Cardiac muscle cell (in vitro differentiated cells and primary cell): ENCODE results near the gene NUDT8. TPM values are rescaled to one million over a fixed set of nuclear protein-coding genes. Genes with fewer than 3 reads are reported as not detected.

Source experiments
- DNase-seq, 2 donors: peaks; one replicate each; pipeline versions ENCODE4 v3.0.0 to v3.0.0-alpha.2; 2010 to 2017; ENCODE audit warnings: low read depth in 1 of 2, low spot score in 1 of 2
- H3K27ac ChIP-seq: fragments of 200-600 bp; sonication (generic); 2 replicates; pipeline ENCODE4 v1.5.1; 2016
- H3K27me3 ChIP-seq: fragments of 200-600 bp; sonication (generic); 2 replicates; pipeline ENCODE4 v1.6.0; 2016; ENCODE audit warnings: control low read depth
- H3K36me3 ChIP-seq: fragments of 200-600 bp; sonication (generic); 2 replicates; pipeline ENCODE4 v1.5.1; 2016; ENCODE audit warnings: control low read depth
- H3K4me1 ChIP-seq: fragments of 200-600 bp; sonication (generic); 2 replicates; pipeline ENCODE4 v1.8.1; 2017; ENCODE audit warnings: low read depth, mild to moderate bottlenecking, mixed run types
- H3K4me3 ChIP-seq: fragments of 200-600 bp; sonication (generic); 2 replicates; pipeline ENCODE4 v1.5.1; 2016; ENCODE audit warnings: mild to moderate bottlenecking
- H3K9me3 ChIP-seq: fragments of 200-600 bp; sonication (generic); 2 replicates; pipeline ENCODE4 v1.5.1; 2017; ENCODE audit warnings: low read depth, mild to moderate bottlenecking, control low read depth
- polyA plus RNA-seq: library from polyadenylated mRNA; unstranded; fragments of >200 nt; fragmentation: Nextera tagmentation; extraction: Ambion mirVana; gene quantifications from 2 replicates; pipeline ENCODE4 v1.2.1, GENCODE V29; 2016
- total RNA-seq: library from RNA; depleted of rRNA; stranded (reverse); fragments of >200 nt; gene quantifications from 2 replicates; pipeline ENCODE4 v1.2.3, GENCODE V29; 2016
- TF ChIP-seq, protein P1 (sequence below): IDR thresholded peaks from 2 replicates; pipeline ENCODE4 v1.5.1; 2012; ENCODE audit warnings: low read depth, mild to moderate bottlenecking, low read length

The NUDT8 gene
- total and polyA plus RNA-seq, 2 experiments from 2014 or later, result 6.9 to 17.3 TPM

GRCh38 chr11:67636962-67637361, 7.2 kb upstream of the NUDT8 start:
- Histone ChIP-seq H3K27ac (no peak overlapping the region), H3K36me3 (no peaks in the 10 kb centered on the region), H3K9me3 (no peaks in the 10 kb centered on the region), H3K4me1 (no peaks in the 10 kb centered on the region), H3K27me3 (no peaks in the 10 kb centered on the region), H3K4me3 (no peak overlapping the region)
- TF ChIP-seq, protein P1, sequence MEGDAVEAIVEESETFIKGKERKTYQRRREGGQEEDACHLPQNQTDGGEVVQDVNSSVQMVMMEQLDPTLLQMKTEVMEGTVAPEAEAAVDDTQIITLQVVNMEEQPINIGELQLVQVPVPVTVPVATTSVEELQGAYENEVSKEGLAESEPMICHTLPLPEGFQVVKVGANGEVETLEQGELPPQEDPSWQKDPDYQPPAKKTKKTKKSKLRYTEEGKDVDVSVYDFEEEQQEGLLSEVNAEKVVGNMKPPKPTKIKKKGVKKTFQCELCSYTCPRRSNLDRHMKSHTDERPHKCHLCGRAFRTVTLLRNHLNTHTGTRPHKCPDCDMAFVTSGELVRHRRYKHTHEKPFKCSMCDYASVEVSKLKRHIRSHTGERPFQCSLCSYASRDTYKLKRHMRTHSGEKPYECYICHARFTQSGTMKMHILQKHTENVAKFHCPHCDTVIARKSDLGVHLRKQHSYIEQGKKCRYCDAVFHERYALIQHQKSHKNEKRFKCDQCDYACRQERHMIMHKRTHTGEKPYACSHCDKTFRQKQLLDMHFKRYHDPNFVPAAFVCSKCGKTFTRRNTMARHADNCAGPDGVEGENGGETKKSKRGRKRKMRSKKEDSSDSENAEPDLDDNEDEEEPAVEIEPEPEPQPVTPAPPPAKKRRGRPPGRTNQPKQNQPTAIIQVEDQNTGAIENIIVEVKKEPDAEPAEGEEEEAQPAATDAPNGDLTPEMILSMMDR, result no peak
- DNase-seq, result no peak

DNA sequence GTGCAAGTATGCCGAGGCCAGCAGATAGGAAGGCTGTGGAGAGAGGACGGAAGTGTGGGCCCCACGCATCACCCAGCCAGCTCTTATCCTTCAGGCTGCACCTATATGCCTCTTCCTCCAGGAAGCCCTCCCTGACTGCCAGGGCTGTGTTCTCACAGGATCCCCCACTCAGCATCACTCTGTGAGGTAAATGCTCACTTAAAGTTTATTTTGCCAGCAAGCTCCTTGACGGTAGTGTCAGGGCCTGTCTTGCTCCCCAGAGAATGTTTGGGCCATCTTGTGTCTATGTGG, 5.4 kb upstream of the NUDT8 start:
- no peaks in the 10 kb centered on the region for H3K36me3 ChIP-seq
- TF ChIP-seq, protein P1, result no peak
- no peaks in the 10 kb centered on the region for H3K27me3 ChIP-seq
- H3K27ac ChIP-seq, result no peak overlapping the region
- no peak overlapping the region for H3K4me3 ChIP-seq
- H3K4me1 ChIP-seq, result peaks cover 4% of the 10 kb centered on the region
- DNase-seq, result no peak
- H3K9me3 ChIP-seq, result no peaks in the 10 kb centered on the region

GRCh38 chr11:67634366-67635230, 4.9 kb upstream of the NUDT8 start:
- H3K4me3 ChIP-seq, result no peak overlapping the region
- DNase-seq, result no peak
- no peaks in the 10 kb centered on the region for H3K36me3 ChIP-seq
- TF ChIP-seq, protein P1, result no peak
- peaks cover 4% of the 10 kb centered on the region for H3K4me1 ChIP-seq
- H3K9me3 ChIP-seq, result no peaks in the 10 kb centered on the region
- no peaks in the 10 kb centered on the region for H3K27me3 ChIP-seq
- H3K27ac ChIP-seq, result no peak overlapping the region

DNA sequence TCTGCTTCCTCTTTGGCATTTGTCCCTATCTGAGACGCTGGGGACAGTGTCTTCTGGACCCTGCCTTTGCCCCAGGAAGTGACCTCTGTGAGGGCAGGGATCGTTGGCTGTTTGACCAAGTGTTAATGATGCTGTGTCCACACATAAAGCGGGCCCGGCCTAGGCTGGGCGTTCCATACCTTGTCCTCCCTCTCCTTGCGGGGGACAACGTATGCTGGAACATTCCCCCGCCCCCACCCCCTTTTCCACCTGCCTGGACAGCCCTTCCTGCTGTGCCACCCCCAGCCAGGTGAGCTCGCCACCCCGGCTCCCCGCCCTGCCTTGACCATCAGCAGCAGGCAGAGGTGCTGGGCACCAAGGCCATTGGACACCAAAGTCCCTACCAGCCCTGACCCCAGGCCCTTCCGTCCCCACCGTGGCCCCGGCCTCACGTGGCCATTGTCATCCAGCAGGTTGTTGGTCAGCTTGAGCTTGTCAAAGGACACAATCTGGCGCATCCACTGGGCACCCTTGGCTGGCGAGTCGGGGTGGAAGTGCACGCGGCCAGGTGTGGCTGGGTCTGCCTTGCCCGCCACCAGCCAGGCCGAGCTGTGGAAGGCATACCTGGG, 4.1 kb upstream of the NUDT8 start:
- Histone ChIP-seq H3K27ac (no peak overlapping the region), H3K36me3 (no peaks in the 10 kb centered on the region), H3K9me3 (no peaks in the 10 kb centered on the region), H3K27me3 (no peaks in the 10 kb centered on the region), H3K4me1 (peaks cover 4% of the 10 kb centered on the region), H3K4me3 (no peak overlapping the region)
- TF ChIP-seq, protein P1, result no peak
- no peak for DNase-seq

DNA sequence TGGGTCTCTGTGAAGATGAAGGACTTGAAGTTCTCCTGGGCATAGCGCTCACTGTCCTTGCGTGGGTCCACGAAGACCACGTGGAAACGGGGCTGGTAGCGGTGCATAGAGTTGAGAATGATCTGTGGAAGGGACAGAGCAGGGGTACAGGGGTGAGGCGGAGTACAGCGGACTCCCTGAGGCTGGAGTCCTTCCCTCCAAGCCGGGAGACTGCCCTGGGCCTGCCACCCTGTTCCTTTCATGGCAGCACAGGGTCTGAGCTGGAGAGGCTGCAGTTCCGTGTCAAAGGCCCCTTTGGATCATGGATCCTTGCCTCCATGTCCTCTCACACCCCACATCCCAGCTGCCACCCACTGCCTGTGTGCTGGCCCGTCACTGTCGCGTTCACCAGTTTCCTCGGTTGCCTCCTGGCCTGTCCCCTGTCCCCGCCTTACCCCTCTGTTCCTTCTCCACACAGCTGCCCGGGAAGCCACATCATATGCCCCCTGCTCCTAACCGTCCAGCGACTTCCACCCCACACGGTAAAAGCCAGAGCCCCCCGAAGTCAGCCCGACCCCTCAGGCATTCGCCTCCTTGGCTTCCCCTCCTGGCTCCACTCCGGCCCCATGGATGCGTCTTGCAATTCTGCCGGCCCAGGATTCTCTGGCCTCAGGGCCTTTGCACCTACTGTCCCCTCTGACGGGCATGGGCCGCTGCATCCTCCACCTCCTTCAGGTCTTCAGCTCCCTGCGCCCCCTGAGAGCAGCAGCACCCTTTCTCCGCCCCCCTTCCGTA, 3.4 kb upstream of the NUDT8 start:
- no peak for DNase-seq
- Histone ChIP-seq H3K27ac (no peak overlapping the region), H3K27me3 (no peaks in the 10 kb centered on the region), H3K9me3 (no peaks in the 10 kb centered on the region), H3K36me3 (no peaks in the 10 kb centered on the region), H3K4me1 (peaks cover 7% of the 10 kb centered on the region), H3K4me3 (no peak overlapping the region)
- TF ChIP-seq, protein P1, result no peak
